NOMO-1 (cell line): ENCODE results near the gene OR6B2.

Experiments
- DNase-seq, 2 experiments: peaks; one replicate each; lab custom pipeline; 2025; ENCODE audit not compliant: unreplicated experiment in 2 of 2; lab: John Stamatoyannopoulos, UW

OR6B2 gene

DNA sequence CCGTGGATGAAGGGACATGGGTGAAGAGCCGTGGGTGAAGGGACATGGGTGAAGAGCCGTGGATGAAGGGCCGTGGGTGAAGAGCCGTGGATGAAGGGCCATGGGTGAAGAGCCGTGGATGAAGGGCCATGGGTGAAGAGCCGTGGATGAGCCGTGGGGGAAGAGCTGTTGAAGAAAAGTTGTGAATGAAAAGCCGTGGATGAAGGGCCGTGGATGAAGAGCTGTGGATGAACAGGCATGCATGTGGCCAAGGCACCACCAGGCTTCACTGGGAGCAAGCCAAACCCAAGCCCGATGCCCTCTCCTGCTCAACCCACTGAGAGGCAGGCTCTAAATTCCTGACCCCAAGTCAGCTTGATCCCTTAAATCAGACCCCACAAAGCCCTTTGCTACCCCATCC, 12.5 kb upstream of the OR6B2 start:
- no peak for DNase-seq

DNA sequence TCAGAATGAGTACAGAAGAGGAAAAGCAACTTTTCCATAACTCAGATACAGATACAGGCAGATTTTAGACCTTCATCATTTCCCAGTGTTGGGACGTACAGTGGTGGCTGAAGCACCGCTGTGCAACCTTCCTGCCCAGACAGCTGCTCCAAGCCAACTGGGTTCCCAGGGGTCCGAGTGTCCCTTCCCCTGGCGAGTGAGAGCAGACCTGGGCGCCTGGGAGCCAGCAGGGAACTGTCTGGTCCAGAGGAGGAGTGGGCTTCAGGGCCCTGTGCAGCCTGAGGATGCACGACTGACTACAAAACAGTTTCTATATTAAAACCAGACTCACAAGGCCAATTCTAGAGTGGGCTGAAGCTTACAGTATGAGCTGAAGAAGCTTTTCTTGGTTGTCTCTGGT, 11.1 kb upstream of the OR6B2 start:
- DNase-seq, result no peak

DNA sequence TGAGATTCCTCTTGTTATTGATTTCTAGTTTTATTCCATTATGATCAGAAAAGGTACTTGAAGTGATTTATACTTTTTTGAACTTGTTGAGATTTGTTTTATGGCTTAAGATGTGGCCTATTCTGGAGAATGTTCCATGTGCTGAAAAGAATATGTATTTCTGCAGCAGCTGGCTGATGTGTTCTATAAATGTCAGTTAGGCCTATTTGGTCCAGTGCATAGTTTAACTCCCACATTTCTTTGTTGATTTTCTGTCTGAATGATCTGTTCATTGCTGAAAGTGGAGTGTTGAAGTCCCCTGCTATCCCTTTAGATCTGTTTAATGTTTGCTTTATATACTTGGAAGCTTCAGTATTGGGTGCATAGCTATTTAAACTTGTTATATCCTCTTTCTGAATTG, 7.1 kb upstream of the OR6B2 start:
- DNase-seq, result no peak

DNA sequence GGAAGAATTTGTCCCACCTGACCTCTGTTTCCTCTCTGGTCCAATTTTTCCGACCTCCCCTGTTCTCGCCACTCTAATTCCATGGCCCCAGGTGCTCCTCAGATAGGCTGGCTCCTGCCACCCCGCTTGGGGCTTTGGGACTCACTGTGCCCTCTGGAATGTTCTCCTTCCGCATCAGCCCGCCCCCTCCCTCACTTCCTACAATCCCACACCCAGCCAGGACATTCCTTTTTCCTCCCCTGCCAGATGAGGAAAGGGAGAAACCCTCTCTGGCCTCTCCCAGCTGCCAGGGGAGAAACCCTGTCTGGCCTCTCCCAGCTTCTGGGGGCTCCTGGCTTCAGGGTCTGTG, 3.1 kb upstream of the OR6B2 start:
- DNase-seq, result no peak

DNA sequence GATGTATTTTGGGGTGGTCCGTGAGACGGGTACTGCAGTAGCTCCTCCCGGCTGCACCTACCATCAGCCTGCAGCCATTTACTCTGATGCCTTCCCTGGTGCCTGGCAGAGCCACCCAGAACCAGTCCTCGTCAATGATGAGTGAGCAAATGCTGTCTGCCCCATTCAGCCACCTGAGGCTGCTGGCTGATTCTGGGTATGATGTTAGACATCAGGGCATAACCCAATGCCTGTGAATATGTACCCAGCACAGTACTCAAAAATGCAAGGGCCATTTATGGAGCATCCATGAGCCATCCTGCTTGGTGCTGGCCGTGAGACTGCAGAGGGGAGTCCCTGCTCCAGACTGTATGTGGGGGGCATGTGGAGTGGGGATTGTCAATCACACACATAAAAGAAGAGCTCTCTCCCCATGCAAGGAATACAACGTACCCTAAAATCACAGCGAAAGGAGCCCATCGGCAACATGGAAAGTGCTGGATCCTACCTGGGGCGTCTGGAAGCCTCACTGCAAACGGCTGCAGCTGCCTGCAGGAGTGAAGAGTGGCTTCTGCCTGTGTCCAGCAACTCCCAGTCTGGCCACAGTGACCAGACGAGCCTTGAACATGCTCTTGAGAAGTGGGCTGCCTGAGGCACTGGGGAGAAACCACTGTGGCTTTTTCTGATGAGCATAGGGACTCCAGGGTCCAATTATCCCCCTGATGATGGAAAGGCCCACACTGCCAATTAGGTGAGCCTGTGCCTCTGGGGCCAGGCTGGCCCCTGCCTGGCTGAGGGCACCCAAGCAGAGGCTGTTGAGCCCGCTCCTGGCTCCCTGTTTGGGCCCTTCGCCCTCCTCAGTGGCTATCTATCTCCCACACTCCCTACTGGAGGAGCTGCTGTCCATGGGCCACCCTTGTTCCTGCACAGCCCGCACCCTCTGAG, 2.4 kb upstream of the OR6B2 start:
- no peak for DNase-seq

DNA sequence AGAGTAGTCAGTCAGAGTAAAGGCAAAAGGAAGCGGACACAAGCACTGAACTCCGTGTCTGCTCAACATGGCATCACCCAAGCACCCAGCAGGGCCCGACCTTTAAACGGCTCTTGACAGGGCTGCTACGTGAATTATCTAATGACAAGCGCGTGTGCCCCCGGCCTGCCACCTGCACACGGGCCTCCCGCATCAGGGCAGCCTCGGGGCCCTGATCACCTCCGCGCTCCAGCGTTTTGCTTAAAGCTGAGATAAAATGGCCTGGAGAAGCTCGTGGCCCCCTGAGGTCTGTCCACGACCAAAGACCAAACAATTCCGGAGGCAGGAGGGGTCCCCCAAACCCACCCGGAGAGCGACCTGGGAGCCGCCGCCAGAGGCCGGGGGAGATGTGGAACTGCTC, 5.5 kb downstream of the OR6B2 start:
- no peak for DNase-seq

DNA sequence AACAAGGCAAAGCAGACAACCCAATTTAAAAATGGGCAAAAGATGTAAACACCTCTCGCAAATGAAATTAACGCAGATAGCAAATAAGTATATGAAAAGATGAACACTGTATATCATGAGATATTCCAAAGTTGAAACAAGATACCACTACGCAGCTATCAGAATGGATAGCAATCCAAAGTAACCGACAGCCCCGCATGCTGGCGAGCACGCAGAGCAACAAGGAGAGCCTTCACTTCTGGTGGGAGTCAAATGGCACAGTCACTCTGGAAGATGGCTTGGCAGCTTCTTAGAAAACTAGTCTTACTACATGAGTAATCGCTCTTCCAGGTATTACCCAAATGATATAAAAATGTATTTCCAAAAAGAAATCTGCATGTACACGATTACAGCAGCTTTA, 6.4 kb downstream of the OR6B2 start:
- DNase-seq, result no peak

DNA sequence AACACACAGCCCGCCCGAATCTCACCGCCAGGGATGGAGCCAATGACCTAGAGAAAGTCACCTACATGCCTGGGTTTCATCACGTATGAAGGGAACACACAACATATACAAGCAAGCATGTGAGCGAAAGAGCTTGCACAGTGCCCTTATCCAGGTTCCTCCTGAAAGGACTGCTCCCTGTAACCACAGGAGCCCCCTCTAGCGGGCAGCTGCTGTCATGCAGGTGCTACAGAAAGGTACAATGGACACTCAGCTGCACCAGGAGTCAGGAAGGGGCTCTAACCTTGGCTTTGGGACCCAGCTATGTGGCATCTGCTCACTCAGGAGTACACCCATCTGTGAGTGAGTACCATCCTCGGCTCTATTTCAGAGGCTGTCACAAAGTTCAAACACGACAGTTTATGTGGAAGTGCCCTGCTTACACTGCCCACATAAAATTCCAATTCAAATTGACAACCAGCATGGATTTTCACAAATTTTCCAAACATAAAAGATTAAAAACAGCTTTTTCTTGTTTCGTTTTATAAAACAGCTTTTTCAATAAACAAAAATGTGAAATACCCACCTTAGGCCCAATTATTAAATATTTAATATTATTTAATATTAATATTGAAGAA, 8.6 kb downstream of the OR6B2 start:
- peak in 1 of 2 experiments; percentile 62 for DNase-seq

DNA sequence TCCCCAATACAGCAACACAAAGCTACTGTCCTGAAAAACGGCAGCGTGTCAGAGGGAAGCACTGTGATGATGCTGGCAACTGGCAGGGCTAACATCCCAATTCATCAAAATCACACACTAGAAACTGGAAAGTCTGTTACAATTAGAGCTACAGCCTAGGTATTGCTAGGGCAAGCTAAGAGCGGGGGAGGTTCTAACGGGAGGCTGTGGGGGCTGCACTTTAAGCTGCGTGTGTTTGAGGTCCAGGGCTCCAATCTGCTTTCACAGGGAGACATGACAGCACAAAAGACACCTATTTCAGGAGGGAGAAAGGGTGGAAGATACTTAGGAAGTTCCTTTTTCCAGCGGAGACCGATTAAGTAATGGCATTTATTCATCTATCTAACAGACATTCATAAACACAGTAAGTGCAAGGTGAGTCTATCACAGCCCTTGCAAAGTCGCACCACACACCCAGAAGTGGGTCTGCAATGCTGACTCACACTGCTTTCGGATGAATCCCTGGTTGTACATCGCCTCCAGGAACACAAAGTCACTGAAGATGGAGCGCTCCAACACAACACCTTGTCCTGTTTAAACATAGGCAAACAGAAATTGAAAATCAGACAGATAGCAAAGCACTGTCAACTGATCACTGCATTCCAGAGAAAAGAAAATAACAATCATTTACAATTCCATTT, 12.0 kb downstream of the OR6B2 start:
- no peak for DNase-seq

DNA sequence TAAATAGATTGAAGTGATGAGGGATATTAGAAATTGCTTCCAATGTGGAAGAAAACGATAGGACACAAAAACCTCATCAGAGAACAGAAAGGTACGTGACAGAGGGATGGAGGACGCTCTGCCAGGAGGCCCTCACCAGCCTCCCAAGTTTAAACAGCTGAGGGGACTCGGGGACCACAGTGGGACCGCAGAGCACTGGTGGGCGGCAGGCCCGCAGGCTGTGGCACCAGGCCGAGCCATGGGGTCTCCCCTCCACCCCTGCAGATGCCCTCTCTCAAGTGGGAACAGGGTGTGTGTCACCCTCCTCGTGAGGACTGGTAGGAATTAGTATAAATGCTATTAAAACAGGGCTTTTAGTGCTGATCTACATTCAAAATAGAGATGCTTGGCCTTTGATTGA, 15.9 kb downstream of the OR6B2 start:
- DNase-seq, result no peak

DNA sequence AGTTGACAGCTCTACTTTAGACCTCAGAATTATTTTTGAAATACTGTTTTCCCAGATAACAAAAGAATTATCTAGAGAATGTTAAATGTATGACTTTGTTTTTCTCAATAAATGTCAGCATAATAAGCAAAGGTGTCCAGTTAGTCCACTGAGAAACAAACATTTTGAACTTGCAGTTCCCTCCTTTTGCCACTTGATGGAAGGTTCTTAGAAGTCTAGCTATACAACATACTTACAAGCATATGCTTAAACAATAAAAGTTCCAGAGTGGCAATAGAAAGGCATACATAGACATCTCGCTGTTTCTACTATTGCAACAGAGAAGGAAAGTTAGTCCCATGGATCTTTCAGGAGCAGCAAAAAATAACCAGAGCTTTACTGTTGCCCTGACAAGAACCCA, 16.9 kb downstream of the OR6B2 start:
- no peak for DNase-seq

DNA sequence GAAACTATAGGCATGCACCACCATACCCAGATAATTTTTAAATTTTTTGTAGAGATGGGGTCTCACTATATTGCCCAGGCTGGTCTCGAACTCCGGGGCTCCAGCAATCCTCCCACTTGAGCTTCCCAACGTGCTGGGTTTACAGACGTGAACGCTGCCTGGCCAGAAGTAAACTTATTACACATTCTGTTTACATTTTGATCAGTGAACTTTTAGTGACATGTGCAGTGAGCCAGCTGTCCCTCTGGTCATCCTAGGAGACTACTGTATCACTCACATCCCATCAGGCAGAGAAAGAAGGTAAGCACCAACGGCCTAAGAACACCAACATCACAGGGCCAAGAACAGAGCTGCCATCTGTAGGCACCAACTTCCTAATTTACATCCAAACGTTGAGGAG, 27.2 kb downstream of the OR6B2 start:
- DNase-seq, result no peak

DNA sequence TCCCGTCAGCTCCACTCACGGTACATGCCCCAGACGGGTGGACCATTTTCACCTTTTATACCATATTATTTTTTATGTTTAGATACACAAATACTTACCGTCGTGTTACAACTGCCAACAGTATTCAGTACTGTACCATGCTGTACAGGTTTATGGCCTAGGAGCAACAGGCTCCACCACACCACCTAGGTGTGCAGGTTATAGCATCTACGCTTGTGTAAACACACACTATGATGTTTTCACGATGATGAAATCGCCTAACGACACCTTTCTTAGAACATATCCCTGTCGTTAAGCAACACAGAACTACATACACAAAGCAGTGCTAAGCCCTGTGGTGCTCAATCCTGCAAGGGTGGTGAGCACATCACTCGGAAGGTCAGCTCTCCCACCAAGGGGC, 29.6 kb downstream of the OR6B2 start:
- DNase-seq, result no peak

DNA sequence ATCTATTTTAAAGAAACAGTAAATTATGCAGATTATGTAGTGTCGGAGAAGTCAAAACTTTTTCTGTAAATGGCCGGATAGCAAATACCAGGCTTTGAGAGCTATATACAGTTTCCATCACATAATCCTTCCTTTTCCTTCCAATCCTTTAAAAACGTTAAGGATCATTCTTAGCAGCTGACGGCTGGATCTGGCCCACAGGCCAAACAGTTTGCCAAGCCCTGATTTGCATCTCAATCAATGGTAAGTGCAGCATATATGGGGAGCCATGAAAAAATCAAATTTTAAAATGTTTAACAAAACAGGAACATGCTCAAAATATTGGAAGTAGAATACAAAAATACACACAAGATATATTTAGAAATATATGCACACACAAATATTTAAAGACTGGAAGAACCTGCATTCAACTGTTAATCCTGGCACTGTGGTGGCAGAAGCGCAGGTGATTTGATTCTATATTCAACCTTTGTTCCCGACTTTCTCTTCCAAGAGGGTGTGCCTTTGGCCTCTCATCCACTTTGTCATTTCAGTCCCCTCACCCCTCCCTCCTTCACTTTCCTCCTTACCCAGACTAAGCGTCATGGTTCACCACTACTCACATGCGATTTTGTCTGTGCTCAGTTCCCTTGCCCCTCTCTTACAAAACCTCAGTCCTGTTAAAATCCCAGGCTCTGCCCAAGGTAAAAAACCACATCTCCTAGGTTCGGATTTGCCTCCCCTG, 32.4 kb downstream of the OR6B2 start:
- no peak for DNase-seq

DNA sequence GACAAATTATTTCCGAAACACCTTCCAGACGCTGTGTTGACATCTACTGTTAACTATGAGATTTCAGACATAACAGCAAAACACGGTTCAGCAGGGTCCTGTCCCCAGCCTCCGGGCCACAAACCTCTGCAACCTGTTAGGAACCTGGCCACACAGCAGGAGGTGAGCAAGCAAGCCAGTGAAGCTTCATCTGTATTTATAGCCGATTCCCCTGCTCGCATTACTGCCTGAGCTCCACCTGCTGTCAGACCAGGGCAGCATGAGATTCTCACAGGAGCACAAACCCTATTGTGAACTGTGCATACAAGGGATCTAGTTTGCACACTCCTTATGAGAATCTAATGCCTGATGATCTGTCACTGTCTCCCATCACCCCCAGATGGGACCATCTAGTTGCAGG, 36.1 kb downstream of the OR6B2 start:
- DNase-seq, result no peak

DNA sequence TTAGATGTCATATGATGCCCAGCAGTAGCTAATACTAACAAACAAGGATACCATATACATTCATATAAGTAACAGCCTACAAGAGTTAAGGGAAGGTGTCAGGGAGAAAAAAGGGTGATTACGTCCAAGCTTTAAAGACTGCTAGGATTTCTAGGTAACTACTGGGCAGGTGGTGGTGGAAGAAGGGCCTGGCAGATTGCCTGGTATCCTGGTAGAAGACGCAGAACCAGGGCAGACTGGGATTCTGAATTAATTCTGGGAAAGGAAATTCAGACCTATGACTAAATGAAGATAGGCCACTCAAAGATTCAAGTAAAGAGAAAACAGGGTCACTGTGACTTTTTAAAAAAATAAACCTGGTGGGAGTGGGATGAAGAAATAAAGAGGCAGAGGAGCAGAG, 36.9 kb downstream of the OR6B2 start:
- no peak for DNase-seq

DNA sequence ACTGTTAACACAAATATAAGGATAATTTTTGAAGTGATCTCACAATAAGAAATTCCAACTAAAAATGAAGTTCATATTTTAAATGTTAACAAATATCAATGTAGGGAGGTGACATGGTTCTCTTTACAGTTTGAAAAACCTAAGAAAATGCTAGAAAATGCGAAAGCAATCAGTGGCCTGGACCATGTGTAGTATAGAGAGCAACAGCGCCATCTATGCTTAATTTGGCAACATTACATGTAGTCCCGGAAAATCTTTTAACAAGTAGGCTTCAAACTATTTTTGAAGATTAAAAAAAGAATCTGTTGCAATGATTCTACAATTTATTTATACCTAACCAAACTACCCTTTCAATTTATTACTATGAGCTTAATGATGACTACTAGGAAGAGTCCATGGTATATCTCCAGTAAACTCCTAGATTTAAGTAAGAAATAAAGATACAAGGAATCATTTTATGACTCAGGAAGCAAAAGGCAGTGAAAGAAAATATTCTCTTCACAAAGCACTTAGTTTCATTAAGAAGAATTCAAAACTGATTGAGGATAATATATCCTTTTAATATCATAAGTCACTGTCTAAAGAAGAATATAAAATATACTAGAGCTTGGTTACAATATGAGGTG, 38.4 kb downstream of the OR6B2 start:
- DNase-seq, result peak; percentile 6 to 75

DNA sequence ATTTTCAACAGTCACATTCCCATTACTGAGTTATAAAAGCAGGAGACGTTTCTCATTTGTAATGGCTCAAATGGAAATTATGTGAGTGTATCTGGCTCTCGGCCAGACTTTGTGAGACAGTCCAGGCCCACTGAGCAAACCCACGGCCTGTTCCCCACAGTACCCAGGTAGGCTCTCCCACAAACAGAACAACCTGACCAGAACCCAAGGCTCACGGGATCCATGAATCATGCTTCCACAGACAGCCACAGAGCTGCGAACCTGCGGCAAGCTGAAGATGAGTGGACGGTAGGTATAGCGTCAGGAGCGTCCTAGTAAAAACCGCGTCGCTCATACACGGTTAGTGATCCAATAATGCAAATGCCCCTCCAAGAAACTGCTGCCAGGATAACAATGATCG, 39.3 kb downstream of the OR6B2 start:
- DNase-seq, result no peak

DNA sequence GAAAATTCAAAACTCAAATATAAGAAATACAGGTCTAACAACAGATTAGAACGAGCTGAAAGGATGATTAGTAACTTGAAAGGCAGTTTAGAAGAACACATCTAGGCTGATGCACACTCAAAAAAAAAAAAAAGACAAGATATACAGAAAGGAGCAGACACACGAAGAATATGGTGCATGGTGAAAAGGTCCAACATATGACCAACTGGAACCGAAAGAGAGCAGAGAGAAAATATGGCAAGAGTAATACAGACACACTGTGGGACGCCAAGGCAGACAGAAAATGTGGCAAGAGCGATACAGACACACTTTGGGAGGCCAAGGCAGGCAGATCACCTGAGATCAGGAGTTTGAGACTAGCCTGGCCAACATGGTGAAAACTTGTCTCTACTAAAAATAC, 44.9 kb downstream of the OR6B2 start:
- DNase-seq, result no peak

DNA sequence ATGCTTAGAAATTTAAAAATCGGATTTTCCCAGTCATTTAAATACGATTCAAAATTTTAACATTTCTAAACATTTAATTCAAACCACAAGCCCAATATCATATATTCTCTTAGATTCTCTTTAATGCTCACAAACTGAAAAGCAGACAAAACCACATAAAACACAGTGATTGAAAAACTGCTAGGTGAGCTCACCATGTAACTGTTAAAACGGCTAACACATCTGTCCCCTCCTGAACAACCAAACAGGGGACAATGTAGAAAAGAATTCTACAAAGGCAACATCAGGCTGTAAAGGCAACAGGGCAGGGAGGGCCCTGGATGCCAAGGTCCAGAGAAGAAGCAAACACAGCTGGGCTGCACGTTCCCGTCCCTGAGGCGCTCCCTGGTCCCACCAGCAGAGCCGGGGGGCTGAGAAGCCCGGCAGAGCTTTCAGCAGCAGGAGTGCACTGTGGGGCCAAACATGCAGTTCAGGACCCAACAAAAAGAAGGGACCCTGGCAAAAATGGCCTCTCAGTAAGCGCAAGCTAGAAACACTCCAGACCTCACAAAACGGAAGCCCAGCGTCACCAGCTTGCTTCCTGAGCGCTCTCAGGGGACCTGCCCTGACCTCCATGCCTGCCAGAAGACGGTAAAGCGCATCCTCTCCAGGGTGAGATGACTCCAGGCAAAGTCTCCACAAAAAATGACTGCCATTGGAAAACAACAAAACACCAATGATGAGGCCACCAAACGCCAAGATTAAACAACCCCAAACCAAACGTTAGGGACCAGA, 45.6 kb downstream of the OR6B2 start:
- DNase-seq, result no peak
